Retinal pigment epithelial cell (primary cell): ENCODE measurements around the gene INCENP.

Experiments
- DNase-seq: peaks from one replicate; pipeline ENCODE4 v3.0.0-alpha.2; 2010; ENCODE audit warnings: low read depth
- H3K4me3 ChIP-seq: 2 replicates; pipeline ENCODE4 v1.5.1; 2011; ENCODE audit warnings: mild to moderate bottlenecking, low read length, control low read depth, moderate library complexity
- CTCF ChIP-seq: conservative IDR thresholded peaks from 2 replicates; pipeline ENCODE4 v1.5.1; 2011; ENCODE audit warnings: low read depth, low read length, control low read depth, inconsistent platforms

INCENP gene

GRCh38 chr11:62152245-62153086 is 28.7 kb downstream of the INCENP start:
- DNase-seq, result no peak
- TF ChIP-seq CTCF, result no peak
- no peak overlapping the region for H3K4me3 ChIP-seq

GRCh38 chr11:62153087-62153395 is 29.2 kb downstream of the INCENP start:
- no peak overlapping the region for H3K4me3 ChIP-seq
- DNase-seq, result no peak
- TF ChIP-seq CTCF, result no peak

GRCh38 chr11:62153617-62154016 is 29.8 kb downstream of the INCENP start:
- no peak overlapping the region for H3K4me3 ChIP-seq
- TF ChIP-seq CTCF, result no peak
- DNase-seq, result no peak

GRCh38 chr11:62157603-62158002 is 33.8 kb downstream of the INCENP start:
- no peak for TF ChIP-seq CTCF
- no peak for DNase-seq
- H3K4me3 ChIP-seq, result no peak overlapping the region

GRCh38 chr11:62166371-62166770 is 42.6 kb downstream of the INCENP start:
- no peak for DNase-seq
- H3K4me3 ChIP-seq, result no peak overlapping the region
- TF ChIP-seq CTCF, result no peak

GRCh38 chr11:62169448-62169847 is 45.6 kb downstream of the INCENP start:
- no peak overlapping the region for H3K4me3 ChIP-seq
- DNase-seq, result no peak
- no peak for TF ChIP-seq CTCF

GRCh38 chr11:62169935-62170334 is 46.1 kb downstream of the INCENP start:
- TF ChIP-seq CTCF, result no peak
- no peak overlapping the region for H3K4me3 ChIP-seq
- DNase-seq, result no peak
